HK-2 (cell line): ENCODE results near the gene EVI5L.

Source experiments
- DNase-seq: peaks from one replicate; pipeline ENCODE4 v3.0.0-alpha.2; 2018; ENCODE audit not compliant: unreplicated experiment

Gene EVI5L

DNA sequence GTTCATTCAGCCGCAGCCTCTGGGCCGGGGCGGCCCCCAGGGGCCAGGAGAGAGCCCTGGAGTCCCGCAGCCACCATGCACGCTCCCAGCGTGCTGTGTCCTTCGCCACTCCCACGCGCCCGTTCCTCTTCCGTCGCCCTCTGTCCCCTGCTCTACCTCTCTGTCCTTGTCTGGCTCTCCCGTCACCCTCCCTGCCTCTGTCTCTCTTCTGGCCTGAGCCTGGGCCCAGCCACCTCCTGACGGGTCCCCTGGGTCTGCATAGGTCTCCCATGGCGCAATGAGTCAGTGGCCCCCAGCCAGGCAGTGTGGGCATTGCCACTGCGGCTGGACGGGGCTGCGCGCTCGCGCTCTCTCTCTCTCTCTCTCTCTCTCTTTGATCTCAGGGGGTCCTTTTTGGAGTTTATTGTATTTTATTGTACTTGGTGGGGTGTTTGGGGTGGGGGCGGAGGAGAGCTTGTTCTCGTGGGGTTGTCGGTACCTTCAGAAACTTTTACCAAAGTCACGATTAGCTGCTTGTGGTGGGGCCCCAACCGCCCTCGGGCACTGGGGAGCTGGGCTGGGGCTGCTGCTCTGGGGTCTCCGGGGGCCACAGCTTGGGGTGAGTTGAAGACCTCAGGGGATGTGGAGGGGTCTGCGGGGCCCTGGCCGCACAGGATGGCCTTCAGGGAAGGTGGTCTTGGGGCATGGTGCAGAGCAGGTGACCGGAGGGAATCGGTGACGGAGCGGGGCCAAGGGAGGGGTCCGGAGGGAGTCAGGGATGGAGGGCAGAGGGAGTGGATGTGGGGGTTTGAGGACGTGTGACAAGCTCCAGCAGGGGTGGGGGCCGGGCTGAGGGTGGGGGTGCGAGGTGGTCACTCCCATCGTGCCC is 82.9 kb downstream of the EVI5L start:
- no peak for DNase-seq

DNA sequence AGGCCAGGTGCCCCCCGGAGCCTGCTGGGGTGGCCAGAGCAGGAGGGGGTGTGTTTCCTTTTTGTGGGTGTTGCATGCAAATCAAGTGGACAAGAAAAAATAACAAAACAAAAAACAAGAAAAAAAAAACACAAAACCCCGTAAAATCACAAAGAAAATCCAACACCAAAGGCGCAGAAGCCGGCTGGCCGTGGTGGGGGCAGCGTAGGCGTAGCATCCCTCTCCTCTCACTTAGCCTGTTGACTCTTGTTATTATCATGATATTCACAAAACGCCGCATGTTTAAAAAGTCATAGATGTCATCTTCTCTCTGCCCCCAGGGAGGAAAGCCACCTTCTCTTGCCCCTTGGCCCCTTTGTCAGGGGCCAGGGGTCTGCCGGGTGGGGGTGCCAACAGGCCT is 83.6 kb downstream of the EVI5L start:
- DNase-seq = no peak

DNA sequence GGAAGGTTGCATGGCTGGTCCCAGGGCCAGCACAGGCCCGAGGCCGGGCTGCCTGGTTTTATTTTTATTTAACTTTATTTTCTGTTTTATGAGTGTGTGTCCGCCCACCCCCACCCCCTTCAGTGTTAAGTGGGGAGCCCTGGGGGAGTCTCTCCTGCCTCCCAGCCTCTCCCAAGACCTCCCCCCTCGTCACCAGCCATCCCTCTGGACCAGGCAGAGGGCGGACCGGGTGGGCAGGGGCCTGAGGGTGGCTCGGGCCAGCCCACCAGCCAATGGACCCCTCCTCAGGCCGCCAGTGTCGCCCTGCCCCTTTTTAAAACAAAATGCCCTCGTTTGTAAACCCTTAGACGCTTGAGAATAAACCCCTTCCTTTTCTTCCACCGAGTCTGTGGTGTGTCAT is 84.1 kb downstream of the EVI5L start:
- DNase-seq = no peak
